Measurements from ENCODE around the gene PROK2.

The PROK2 gene

DNA sequence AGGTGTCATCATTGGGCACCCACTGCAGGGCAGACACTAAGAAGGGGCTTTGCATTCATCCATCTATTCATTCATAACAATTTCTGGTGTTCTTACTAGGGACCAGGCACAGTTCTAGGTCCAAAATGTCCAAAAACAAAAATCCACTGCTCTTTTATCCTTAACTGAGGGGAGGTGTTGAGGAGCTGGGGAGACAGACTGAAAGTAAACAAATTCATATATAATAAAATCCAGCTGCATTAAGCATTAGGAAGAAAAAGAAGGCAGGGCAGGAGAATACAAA, 60.8 kb downstream of the PROK2 start:
- no peak for DNase-seq (ENCODE audit: low read depth)
- TF ChIP-seq, protein P1, sequence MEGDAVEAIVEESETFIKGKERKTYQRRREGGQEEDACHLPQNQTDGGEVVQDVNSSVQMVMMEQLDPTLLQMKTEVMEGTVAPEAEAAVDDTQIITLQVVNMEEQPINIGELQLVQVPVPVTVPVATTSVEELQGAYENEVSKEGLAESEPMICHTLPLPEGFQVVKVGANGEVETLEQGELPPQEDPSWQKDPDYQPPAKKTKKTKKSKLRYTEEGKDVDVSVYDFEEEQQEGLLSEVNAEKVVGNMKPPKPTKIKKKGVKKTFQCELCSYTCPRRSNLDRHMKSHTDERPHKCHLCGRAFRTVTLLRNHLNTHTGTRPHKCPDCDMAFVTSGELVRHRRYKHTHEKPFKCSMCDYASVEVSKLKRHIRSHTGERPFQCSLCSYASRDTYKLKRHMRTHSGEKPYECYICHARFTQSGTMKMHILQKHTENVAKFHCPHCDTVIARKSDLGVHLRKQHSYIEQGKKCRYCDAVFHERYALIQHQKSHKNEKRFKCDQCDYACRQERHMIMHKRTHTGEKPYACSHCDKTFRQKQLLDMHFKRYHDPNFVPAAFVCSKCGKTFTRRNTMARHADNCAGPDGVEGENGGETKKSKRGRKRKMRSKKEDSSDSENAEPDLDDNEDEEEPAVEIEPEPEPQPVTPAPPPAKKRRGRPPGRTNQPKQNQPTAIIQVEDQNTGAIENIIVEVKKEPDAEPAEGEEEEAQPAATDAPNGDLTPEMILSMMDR (IDR thresholded peaks at IDR 0.05; ENCODE audit: low read depth, low read length, missing control alignments) = no peak
- H3K4me3 ChIP-seq (ENCODE audit: low read depth, low read length) = no peak overlapping the region

DNA sequence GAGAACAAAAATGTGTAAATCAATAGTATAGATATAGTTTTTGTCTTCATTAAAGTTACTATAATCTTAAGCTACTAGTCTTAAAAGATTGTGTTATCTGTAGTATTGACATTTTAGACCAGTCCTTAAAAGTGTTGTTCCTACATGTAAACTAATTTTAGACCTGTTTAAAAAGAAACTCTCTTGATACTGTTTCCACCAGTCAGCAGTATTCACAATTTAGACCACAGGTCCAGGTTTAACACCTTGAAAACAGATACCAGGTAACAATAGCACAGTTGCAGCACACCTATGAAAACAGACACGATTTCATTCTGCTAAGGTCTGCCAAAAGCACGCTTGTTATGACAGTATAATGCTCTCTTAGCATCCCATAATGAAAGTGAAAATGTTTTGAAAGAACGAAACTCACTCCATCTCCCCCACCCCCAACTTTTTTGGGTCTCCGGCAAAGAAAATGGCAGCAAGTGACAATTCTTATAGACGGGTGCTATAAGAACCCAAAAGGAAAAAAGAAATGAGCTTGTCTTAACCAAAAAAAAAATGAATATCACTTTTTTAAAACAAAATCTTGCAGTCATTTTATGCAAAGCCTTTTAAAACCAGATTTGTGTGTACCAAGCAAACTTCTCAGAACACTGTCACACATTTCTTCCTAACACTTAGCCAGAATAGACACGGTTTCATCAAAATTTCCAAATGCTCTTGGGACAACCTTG, 61.3 kb downstream of the PROK2 start:
- no peak for DNase-seq (ENCODE audit: low read depth)
- H3K4me3 ChIP-seq (ENCODE audit: low read depth, low read length) = no peak overlapping the region
- TF ChIP-seq, protein P1 (IDR thresholded peaks at IDR 0.05; ENCODE audit: low read depth, low read length, missing control alignments) = no peak

DNA sequence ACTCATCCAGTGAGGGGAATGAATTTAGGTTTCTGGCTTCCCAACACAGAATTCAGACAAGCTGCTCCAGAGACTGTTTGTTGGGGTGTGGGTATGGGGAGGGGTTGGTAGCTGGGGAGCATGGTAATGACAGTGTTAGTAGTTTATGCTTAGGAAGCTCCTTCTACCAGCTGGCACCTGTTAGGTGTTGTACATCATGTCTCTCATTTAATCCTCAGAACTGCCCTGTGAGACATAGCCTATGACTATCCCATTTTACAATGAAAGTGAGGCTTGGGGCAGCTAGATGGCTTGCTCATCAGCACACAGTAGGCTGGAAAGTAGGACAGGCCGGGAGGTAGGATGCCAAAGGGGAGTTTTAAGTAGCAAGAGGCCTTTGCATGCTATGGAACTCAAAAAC, 62.3 kb downstream of the PROK2 start:
- TF ChIP-seq, protein P1 (IDR thresholded peaks at IDR 0.05; ENCODE audit: low read depth, low read length, missing control alignments) = no peak
- no peak overlapping the region for H3K4me3 ChIP-seq (ENCODE audit: low read depth, low read length)
- DNase-seq (ENCODE audit: low read depth) = no peak
